SU-DHL-6 (cell line): ENCODE measurements around the gene BAD.
A peak's percentile ranks its signal among the peaks of the same experiment; 100 is the strongest.

Source experiments
- H2AFZ ChIP-seq: fragments of 200-600 bp; sonication (generic); 2 replicates; pipeline ENCODE4 v1.6.1; 2014; ENCODE audit warnings: low read depth, mild to moderate bottlenecking, moderate library complexity, mixed read lengths, antibody characterized with exemption, low read length; ENCODE audit not compliant: severe bottlenecking
- H3F3A ChIP-seq: fragments of 200-600 bp; shearing (Covaris generic); 2 replicates; pipeline ENCODE4 v1.6.0; 2016; ENCODE audit warnings: antibody characterized with exemption, mild to moderate bottlenecking; ENCODE audit not compliant: insufficient read depth
- H3K27ac ChIP-seq: fragments of 200-600 bp; sonication (generic); 2 replicates; pipeline ENCODE4 v1.5.1; 2016; ENCODE audit warnings: low read depth, mild to moderate bottlenecking, low read length, moderate library complexity, mixed read lengths
- H3K27me3 ChIP-seq: fragments of 200-600 bp; sonication (generic), shearing (Covaris generic); 2 replicates; pipeline ENCODE4 v1.6.0; 2014; ENCODE audit warnings: mild to moderate bottlenecking, low read length
- H3K36me3 ChIP-seq: fragments of 200-600 bp; sonication (generic); 2 replicates; pipeline ENCODE4 v1.6.1; 2014; ENCODE audit warnings: mild to moderate bottlenecking, low read length, mixed read lengths
- H3K4me2 ChIP-seq: fragments of 300-600, 200-600 bp; shearing (Covaris generic), sonication (generic); 2 replicates; pipeline ENCODE4 v1.6.0; 2014; ENCODE audit warnings: low read length, low read depth, mild to moderate bottlenecking; ENCODE audit not compliant: poor library complexity, severe bottlenecking
- H3K4me3 ChIP-seq: fragments of 200-600 bp; sonication (generic); 2 replicates; pipeline ENCODE4 v1.5.1; 2014; ENCODE audit warnings: antibody characterized with exemption, low read length, mild to moderate bottlenecking, mixed read lengths; ENCODE audit not compliant: insufficient read depth, poor library complexity, severe bottlenecking
- H3K79me2 ChIP-seq: fragments of 200-600 bp; sonication (generic); 2 replicates; pipeline ENCODE4 v1.6.1; 2014; ENCODE audit warnings: mild to moderate bottlenecking, low read length, moderate library complexity; ENCODE audit not compliant: insufficient read depth
- H3K9ac ChIP-seq: fragments of 200-600 bp; sonication (generic); 2 replicates; pipeline ENCODE4 v1.7.0; 2014; ENCODE audit warnings: mild to moderate bottlenecking, low read length
- H3K9me2 ChIP-seq: fragments of 200-600 bp; sonication (generic); replicated peaks from 2 replicates; pipeline ENCODE4 v1.6.1; 2014; ENCODE audit warnings: low read length; ENCODE audit not compliant: insufficient read depth
- H3K9me3 ChIP-seq: fragments of 200-600 bp; sonication (generic); 2 replicates; pipeline ENCODE4 v1.6.1; 2014; ENCODE audit warnings: low read length, mixed read lengths; ENCODE audit not compliant: insufficient read depth
- H4K20me1 ChIP-seq: fragments of 200-600 bp; sonication (generic); 2 replicates; pipeline ENCODE4 v1.6.1; 2014; ENCODE audit warnings: low read depth, mild to moderate bottlenecking, antibody characterized with exemption, low read length, moderate library complexity, mixed read lengths
- CTCF ChIP-seq: fragments of 200-600 bp; sonication (generic); IDR thresholded peaks from one replicate; pipeline ENCODE4 v1.5.1; 2017; ENCODE audit warnings: antibody characterized with exemption, mild to moderate bottlenecking, low read length, moderate library complexity; ENCODE audit not compliant: insufficient read depth, poor library complexity, severe bottlenecking
- EZH2phosphoT487 ChIP-seq: fragments of 200-600 bp; sonication (generic), shearing (Covaris generic); conservative IDR thresholded peaks from 2 replicates; pipeline ENCODE4 v1.6.1; 2018; ENCODE audit warnings: mild to moderate bottlenecking, antibody characterized with exemption, low read length, moderate library complexity, mixed read lengths

The BAD gene

GRCh38 chr11:64225608-64226506 is 58.6 kb downstream of the BAD start, which contains the start of the genes NUDT22 and TRPT1:
Gene NUDT22, plus strand, starts transcription at chr11:64226274. Its CDS starts 379 bp downstream, at chr11:64226653.
Gene TRPT1, minus strand, starts transcription at chr11:64226186. Its CDS starts 326 bp downstream, at chr11:64225860.
- Histone ChIP-seq H3K79me2 (no peaks in the 10 kb centered on the region; the same call in 1 of the 2 replicates), H4K20me1 (no peaks in the 10 kb centered on the region), H3K27me3 (no peaks in the 10 kb centered on the region), H2AFZ (peak within 1 kb of the TSS; percentile 55), H3F3A (peaks cover 41% of the 10 kb centered on the region), H3K4me2 (peak within 1 kb of the TSS; percentile 87), H3K9ac (peak within 1 kb of the TSS; percentile 94), H3K36me3 (no peaks in the 10 kb centered on the region), H3K9me3 (no peaks in the 10 kb centered on the region), H3K9me2 (no peaks in the 10 kb centered on the region), H3K27ac (peak within 1 kb of the TSS; percentile 88), H3K4me3 (peak within 1 kb of the TSS; percentile 83)
- peak; percentile 8 for TF ChIP-seq CTCF
- no peak for TF ChIP-seq EZH2phosphoT487

- Histone ChIP-seq H3K27me3 (no peaks in the 10 kb centered on the region), H3K27ac (peak overlapping the region; percentile 88), H3K9ac (peak overlapping the region; percentile 94), H3K4me2 (peak overlapping the region; percentile 87), H2AFZ (no peak overlapping the region), H3K9me2 (no peaks in the 10 kb centered on the region), H3K79me2 (no peaks in the 10 kb centered on the region; the same call in 1 of the 2 replicates), H3F3A (peaks cover 41% of the 10 kb centered on the region), H3K9me3 (no peaks in the 10 kb centered on the region), H3K4me3 (peak overlapping the region; percentile 83), H3K36me3 (no peaks in the 10 kb centered on the region), H4K20me1 (no peaks in the 10 kb centered on the region)
- TF ChIP-seq CTCF (no peak), EZH2phosphoT487 (no peak)
These were observed 59.4 kb downstream of the BAD start for GRCh38 chr11:64224891-64225607.

GRCh38 chr11:64224151-64224890 is 60.1 kb downstream of the BAD start:
- Histone ChIP-seq H3K9ac (no peak overlapping the region), H3K4me3 (no peak overlapping the region), H3K9me3 (no peaks in the 10 kb centered on the region), H3K4me2 (no peak overlapping the region), H3F3A (peaks cover 34% of the 10 kb centered on the region), H3K79me2 (no peaks in the 10 kb centered on the region; the same call in 1 of the 2 replicates), H4K20me1 (no peaks in the 10 kb centered on the region), H3K27me3 (no peaks in the 10 kb centered on the region), H3K36me3 (no peaks in the 10 kb centered on the region), H3K9me2 (no peaks in the 10 kb centered on the region), H3K27ac (no peak overlapping the region), H2AFZ (no peak overlapping the region)
- TF ChIP-seq CTCF (no peak), EZH2phosphoT487 (no peak)
